ENCODE data around the gene CYTH3.

CYTH3 gene

DNA sequence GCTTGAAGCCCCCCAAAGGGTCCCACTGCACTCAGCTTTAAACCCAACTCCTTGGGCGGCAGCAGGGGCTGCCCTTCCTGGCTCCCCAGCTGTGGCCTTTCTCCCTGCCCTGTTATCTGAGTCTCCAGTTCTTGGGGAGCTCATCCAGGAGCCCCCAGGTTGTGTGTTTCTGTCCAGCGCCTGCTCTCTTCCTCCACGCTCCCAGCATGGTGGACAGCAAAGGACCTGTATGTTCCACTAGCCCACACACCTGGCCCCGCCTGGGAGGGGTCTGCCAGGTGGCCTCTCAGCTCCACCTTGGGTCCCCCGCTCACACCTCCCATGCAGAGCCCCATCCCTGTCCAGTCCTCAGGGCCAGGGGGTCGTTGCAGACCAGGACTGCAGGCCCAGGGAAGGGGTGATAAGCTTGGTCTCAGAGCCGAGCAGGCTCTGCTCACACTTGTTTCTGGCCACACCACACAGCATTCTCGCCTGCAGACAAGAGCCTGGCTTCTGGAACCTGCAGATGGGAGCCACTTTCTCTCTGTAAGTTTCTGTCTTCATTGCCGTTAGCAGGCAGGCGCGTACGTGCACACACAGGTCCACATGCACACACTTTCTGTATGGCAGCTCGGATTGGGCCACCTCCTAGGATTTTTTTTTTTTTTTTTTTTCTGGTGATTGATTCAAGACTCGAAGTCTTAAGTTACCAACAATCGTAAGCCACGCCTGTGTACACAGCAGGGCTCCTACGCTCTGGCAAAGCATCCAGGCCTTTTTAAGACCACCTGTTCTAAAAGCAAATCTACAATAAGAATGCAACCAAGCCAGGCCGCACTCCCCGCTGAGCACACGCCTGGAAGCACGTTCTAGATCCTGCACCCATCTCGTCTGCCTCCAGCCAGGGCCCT is 104.6 kb downstream of the CYTH3 start:
- TF ChIP-seq, protein P1, sequence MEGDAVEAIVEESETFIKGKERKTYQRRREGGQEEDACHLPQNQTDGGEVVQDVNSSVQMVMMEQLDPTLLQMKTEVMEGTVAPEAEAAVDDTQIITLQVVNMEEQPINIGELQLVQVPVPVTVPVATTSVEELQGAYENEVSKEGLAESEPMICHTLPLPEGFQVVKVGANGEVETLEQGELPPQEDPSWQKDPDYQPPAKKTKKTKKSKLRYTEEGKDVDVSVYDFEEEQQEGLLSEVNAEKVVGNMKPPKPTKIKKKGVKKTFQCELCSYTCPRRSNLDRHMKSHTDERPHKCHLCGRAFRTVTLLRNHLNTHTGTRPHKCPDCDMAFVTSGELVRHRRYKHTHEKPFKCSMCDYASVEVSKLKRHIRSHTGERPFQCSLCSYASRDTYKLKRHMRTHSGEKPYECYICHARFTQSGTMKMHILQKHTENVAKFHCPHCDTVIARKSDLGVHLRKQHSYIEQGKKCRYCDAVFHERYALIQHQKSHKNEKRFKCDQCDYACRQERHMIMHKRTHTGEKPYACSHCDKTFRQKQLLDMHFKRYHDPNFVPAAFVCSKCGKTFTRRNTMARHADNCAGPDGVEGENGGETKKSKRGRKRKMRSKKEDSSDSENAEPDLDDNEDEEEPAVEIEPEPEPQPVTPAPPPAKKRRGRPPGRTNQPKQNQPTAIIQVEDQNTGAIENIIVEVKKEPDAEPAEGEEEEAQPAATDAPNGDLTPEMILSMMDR (IDR thresholded peaks at IDR 0.05; ENCODE audit: insufficient read depth, low read depth, low read length, missing control alignments), result no peak
- no peak for DNase-seq (ENCODE audit: low read depth)

DNA sequence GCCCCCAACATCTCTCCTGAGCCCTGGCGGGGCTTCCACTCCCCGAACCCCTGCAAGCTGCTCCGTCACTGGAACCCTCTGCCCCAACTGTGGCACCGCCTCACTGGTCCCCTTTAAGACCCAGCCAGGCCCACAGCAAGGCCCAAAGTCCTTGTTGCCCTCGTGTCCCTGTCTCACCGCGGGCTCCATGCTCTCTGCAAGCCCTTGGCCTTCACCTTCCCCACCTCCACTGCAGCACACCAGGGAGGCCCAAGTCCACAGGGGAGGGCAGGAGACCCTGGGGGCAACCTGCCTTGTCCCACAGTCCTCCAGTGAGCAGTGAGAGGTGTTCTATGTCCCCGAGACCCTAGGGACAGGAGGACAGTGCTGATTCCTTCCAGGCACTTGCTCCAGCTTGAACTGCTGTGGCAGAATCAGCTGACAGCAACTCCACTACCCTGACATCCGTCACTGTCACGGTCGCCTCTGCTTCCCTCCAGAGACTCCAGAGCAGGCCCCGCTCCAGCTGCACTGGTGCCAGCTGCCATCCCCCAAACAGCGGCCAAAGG is 105.3 kb downstream of the CYTH3 start:
- no peak overlapping the region for H3K4me3 ChIP-seq (ENCODE audit: low read length)

More for the DNA sequence above, 104.6 kb downstream of the CYTH3 start:
- no peak overlapping the region for H3K4me3 ChIP-seq (ENCODE audit: low read length)

DNA sequence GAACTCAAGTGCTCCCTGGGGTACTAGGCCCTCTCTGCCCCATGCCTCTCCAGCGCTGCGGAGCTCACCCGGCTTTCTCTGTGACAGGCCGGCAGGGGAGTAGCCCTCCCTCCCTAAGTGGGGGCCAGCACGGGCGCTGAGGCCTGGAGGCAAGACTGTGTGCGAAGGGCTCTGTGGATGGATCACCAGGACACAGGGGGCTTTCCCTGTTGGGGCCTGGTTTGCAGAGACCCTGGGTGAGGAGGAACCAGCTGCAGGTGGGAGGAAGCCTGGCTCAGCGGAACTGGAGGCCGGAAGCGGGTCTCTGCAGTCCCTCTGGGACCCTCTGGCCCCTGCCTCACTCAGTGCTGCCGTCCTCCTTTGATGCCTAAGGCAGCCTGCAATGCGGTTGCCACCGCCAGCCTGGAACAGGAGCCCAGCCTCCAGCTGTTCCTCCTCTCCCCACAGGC is 106.0 kb downstream of the CYTH3 start:
- TF ChIP-seq, protein P1 (IDR thresholded peaks at IDR 0.05; ENCODE audit: insufficient read depth, low read depth, low read length, missing control alignments), result no peak
- H3K4me3 ChIP-seq (ENCODE audit: low read length), result no peak overlapping the region
- no peak for DNase-seq (ENCODE audit: low read depth)

More for the DNA sequence above, 105.3 kb downstream of the CYTH3 start:
- TF ChIP-seq, protein P1 (IDR thresholded peaks at IDR 0.05; ENCODE audit: insufficient read depth, low read depth, low read length, missing control alignments), result no peak
- no peak for DNase-seq (ENCODE audit: low read depth)

- TF ChIP-seq, protein P1 (IDR thresholded peaks at IDR 0.05; ENCODE audit: insufficient read depth, low read depth, low read length, missing control alignments), result no peak
- no peak for DNase-seq (ENCODE audit: low read depth)
- no peak overlapping the region for H3K4me3 ChIP-seq (ENCODE audit: low read length)
Observed at GRCh38 chr7:6165521-6166320, 106.7 kb downstream of the CYTH3 start.

DNA sequence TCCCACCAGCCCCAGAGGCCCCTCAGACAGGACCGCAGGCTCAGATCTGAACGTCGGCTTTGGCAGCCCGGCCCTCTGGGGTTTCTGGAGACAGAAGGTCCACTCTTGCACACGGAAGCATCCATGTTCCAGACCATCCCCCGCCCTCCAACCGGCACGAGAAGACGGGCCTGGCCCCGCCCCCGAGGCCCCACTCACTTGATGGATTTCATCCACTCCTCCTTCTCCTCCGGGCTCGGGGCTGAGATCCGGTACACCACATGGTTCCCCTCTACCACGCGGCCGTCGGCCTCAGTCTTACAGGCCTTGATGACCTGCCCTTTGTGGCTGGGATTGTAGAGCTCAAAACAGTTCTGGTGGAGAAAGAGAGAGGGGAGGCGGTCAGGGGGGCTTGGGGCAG is 107.3 kb downstream of the CYTH3 start:
- no peak for DNase-seq (ENCODE audit: low read depth)
- H3K4me3 ChIP-seq (ENCODE audit: low read length), result no peak overlapping the region
- TF ChIP-seq, protein P1 (IDR thresholded peaks at IDR 0.05; ENCODE audit: insufficient read depth, low read depth, low read length, missing control alignments), result no peak

- H3K4me3 ChIP-seq (ENCODE audit: low read length), result no peak overlapping the region
- TF ChIP-seq, protein P1 (IDR thresholded peaks at IDR 0.05; ENCODE audit: insufficient read depth, low read depth, low read length, missing control alignments), result no peak
- DNase-seq (ENCODE audit: low read depth), result no peak
Observed at GRCh38 chr7:6164491-6164890, 107.9 kb downstream of the CYTH3 start.

All from epithelial cell of esophagus (primary cell).